B cell (primary cell): ENCODE data around the gene PSRC1.

Experiments used
- EZH2 ChIP-seq: IDR thresholded peaks from 2 replicates; pipeline ENCODE4 v1.6.1; 2012; ENCODE audit warnings: borderline replicate concordance, low read depth, mild to moderate bottlenecking, moderate library complexity, low read length; ENCODE audit not compliant: insufficient read depth, poor library complexity, severe bottlenecking
- TF ChIP-seq, protein P1 (sequence below): fragments of 200-600 bp; IDR thresholded peaks from one replicate; pipeline ENCODE4 v1.8.0; 2022; ENCODE audit warnings: antibody characterized with exemption, mild to moderate bottlenecking

DNA sequence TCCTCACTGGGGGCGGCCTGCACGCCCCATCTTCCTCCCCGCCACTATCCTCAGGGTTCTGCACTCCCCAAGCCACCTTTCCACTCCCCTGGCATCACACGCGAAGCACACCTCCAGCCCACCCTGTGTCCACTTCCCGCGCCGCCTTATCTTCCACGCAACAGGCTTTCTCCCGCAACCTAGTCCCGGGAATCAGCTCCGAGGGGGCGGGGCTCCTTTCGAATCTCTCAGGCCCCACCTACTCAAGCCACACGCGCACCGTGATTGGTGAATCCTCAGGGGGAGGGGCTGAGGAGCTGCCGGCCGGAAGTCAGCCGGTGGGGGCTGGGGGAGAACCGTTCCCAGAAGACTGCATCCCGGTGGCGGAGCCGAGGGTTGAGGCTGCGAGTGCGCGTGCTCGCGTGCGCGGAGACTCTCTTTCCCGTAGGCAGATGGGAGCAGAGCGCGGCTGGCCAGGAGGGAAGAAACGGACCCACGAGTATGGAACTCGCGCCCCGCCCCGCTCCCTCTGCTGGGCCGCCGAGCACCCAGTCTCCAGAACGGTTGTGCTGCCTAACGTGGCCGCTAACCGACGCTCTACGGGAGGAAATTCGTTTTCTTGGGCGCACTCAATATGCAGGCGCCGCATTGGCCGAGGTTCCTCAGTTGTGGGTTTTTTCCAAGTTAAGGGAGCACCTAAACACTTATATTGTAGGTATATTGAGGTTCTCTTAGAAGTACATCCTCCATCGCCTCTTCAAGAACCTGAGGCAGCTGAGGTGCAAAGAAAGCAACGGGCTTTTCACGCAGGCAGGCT lies at the start of gene PSRC1:
- TF ChIP-seq, protein P1, sequence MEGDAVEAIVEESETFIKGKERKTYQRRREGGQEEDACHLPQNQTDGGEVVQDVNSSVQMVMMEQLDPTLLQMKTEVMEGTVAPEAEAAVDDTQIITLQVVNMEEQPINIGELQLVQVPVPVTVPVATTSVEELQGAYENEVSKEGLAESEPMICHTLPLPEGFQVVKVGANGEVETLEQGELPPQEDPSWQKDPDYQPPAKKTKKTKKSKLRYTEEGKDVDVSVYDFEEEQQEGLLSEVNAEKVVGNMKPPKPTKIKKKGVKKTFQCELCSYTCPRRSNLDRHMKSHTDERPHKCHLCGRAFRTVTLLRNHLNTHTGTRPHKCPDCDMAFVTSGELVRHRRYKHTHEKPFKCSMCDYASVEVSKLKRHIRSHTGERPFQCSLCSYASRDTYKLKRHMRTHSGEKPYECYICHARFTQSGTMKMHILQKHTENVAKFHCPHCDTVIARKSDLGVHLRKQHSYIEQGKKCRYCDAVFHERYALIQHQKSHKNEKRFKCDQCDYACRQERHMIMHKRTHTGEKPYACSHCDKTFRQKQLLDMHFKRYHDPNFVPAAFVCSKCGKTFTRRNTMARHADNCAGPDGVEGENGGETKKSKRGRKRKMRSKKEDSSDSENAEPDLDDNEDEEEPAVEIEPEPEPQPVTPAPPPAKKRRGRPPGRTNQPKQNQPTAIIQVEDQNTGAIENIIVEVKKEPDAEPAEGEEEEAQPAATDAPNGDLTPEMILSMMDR = peak; percentile 71
- TF ChIP-seq EZH2 = no peak
